Endothelial cell of umbilical vein (primary cell): ENCODE data around the gene NELFCD.

Source experiments
- JUN ChIP-seq: IDR thresholded peaks from 2 replicates; pipeline ENCODE4 v1.6.1; 2011; ENCODE audit warnings: borderline replicate concordance, low read depth; ENCODE audit not compliant: insufficient read length, insufficient read depth
- POLR2A ChIP-seq: IDR thresholded peaks from 2 replicates; pipeline ENCODE4 v1.6.1; 2012; ENCODE audit warnings: low read depth, mild to moderate bottlenecking, control low read depth, low read length
- POLR2AphosphoS5 ChIP-seq: IDR thresholded peaks from 2 replicates; pipeline ENCODE4 v1.6.1; 2012; ENCODE audit warnings: low read depth, mild to moderate bottlenecking, control low read depth, low read length, moderate library complexity; ENCODE audit not compliant: insufficient read depth
- TF ChIP-seq, protein P1 (sequence below), 2 donors: IDR thresholded peaks; 1 replicate in 1 of 2; 2 replicates in 1 of 2; pipeline ENCODE4 v1.5.1; 2011; ENCODE audit warnings: low read length in 2 of 2, mild to moderate bottlenecking in 2 of 2, moderate library complexity in 2 of 2, control low read depth in 1 of 2, inconsistent platforms in 1 of 2, low read depth in 1 of 2; ENCODE audit not compliant: insufficient read depth in 1 of 2; ENCODE audit errors: extremely low read depth in 1 of 2

DNA sequence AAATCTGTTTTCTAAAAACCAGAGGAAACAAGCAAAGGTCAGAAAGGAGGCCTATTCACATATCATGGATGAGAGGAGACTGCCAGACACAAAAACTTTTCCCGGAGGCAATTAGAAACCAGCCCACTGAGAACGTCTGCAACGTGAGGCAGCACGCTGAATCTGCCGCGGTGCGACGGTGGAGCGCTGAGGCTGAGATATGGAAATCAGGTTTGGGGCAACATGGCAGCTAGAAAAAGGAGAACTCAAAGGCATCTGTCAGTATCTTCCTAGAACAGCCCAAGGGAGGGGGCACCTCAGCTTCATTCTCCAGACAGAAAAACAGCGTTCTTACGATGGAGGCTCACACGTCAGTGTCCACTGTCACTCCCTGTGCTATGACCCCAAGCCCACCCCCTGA is 56.3 kb downstream of the NELFCD start:
- TF ChIP-seq POLR2AphosphoS5 (no peak), JUN (no peak), POLR2A (no peak)
- TF ChIP-seq, protein P1, sequence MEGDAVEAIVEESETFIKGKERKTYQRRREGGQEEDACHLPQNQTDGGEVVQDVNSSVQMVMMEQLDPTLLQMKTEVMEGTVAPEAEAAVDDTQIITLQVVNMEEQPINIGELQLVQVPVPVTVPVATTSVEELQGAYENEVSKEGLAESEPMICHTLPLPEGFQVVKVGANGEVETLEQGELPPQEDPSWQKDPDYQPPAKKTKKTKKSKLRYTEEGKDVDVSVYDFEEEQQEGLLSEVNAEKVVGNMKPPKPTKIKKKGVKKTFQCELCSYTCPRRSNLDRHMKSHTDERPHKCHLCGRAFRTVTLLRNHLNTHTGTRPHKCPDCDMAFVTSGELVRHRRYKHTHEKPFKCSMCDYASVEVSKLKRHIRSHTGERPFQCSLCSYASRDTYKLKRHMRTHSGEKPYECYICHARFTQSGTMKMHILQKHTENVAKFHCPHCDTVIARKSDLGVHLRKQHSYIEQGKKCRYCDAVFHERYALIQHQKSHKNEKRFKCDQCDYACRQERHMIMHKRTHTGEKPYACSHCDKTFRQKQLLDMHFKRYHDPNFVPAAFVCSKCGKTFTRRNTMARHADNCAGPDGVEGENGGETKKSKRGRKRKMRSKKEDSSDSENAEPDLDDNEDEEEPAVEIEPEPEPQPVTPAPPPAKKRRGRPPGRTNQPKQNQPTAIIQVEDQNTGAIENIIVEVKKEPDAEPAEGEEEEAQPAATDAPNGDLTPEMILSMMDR (IDR thresholded peaks at IDR 0.05; ENCODE audit: extremely low read depth in 1 of 2, insufficient read depth in 1 of 2, low read depth in 1 of 2, low read length in 2 of 2): no peak
